ENCODE measurements around the gene KMT2E. TPM values are rescaled to one million over a fixed set of nuclear protein-coding genes. Genes with fewer than 3 reads are reported as not detected.
"Not testable (repeated sequence)": the region's sequence is repeated elsewhere in the genome, so short reads cannot be mapped to it uniquely, and the experiment has no call there.

The KMT2E gene
- 85.6 and 166 TPM in 2 replicates for total RNA-seq

GRCh38 chr7:105013816-105014692, at the start of gene KMT2E:
TSS of gene KMT2E (plus strand) at chr7:105014205. CDS start at chr7:105040953, 26,748 bp downstream.
- peak; percentile 63 to 84 for DNase-seq (ENCODE audit: low read depth in 2 of 2)

GRCh38 chr7:104964626-104965236, 49.3 kb upstream of the KMT2E start:
- no peak for DNase-seq (ENCODE audit: low read depth in 2 of 2)

- DNase-seq (ENCODE audit: low read depth in 2 of 2): no peak
Measured at GRCh38 chr7:104966022-104966421, 48.0 kb upstream of the KMT2E start.

GRCh38 chr7:104967088-104967487, 46.9 kb upstream of the KMT2E start:
- no peak for DNase-seq (ENCODE audit: low read depth in 2 of 2)

- no peak for DNase-seq (ENCODE audit: low read depth in 2 of 2)
Measured at GRCh38 chr7:104967595-104967994, 46.4 kb upstream of the KMT2E start.

GRCh38 chr7:104968648-104969047, 45.4 kb upstream of the KMT2E start:
- DNase-seq (ENCODE audit: low read depth in 2 of 2): no peak

- no peak for DNase-seq (ENCODE audit: low read depth in 2 of 2)
Measured at GRCh38 chr7:104969183-104969582, 44.8 kb upstream of the KMT2E start.

- DNase-seq (ENCODE audit: low read depth in 2 of 2): peak; percentile 83 to 85
Measured at GRCh38 chr7:104971290-104972071, 42.5 kb upstream of the KMT2E start.

GRCh38 chr7:104972500-104972899, 41.5 kb upstream of the KMT2E start:
- DNase-seq (ENCODE audit: low read depth in 2 of 2): peak in 1 of 2 donors; percentile 24

GRCh38 chr7:104973227-104973626, 40.8 kb upstream of the KMT2E start:
- no peak for DNase-seq (ENCODE audit: low read depth in 2 of 2)

GRCh38 chr7:104973909-104974415, 40.0 kb upstream of the KMT2E start:
- DNase-seq (ENCODE audit: low read depth in 2 of 2): peak in 1 of 2 donors; percentile 91

GRCh38 chr7:104975553-104975952, 38.5 kb upstream of the KMT2E start:
- not testable (repeated sequence) for DNase-seq (ENCODE audit: low read depth in 2 of 2)

GRCh38 chr7:104976966-104977636, 36.9 kb upstream of the KMT2E start:
- no peak for DNase-seq (ENCODE audit: low read depth in 2 of 2)

- DNase-seq (ENCODE audit: low read depth in 2 of 2): peak; percentile 46 to 70
Measured at GRCh38 chr7:104978460-104978859, 35.5 kb upstream of the KMT2E start.

GRCh38 chr7:104979167-104979841, 34.7 kb upstream of the KMT2E start:
- peak in 1 of 2 donors; percentile 24 for DNase-seq (ENCODE audit: low read depth in 2 of 2)

GRCh38 chr7:104980440-104980839, 33.6 kb upstream of the KMT2E start:
- DNase-seq (ENCODE audit: low read depth in 2 of 2): peak in 1 of 2 donors; percentile 48

- peak; percentile 66 to 71 for DNase-seq (ENCODE audit: low read depth in 2 of 2)
Measured at GRCh38 chr7:104980841-104981671, 32.9 kb upstream of the KMT2E start.

GRCh38 chr7:104981672-104982037, 32.4 kb upstream of the KMT2E start:
- no peak for DNase-seq (ENCODE audit: low read depth in 2 of 2)

GRCh38 chr7:104982308-104983075, 31.5 kb upstream of the KMT2E start:
- no peak for DNase-seq (ENCODE audit: low read depth in 2 of 2)

Measured in dermis microvascular lymphatic vessel endothelial cell (primary cell).